SIG-M5 (cell line): ENCODE measurements around the gene MKKS.

Source experiments
- DNase-seq: peaks from one replicate; lab custom pipeline; 2025; lab: John Stamatoyannopoulos, UW

MKKS gene

DNA sequence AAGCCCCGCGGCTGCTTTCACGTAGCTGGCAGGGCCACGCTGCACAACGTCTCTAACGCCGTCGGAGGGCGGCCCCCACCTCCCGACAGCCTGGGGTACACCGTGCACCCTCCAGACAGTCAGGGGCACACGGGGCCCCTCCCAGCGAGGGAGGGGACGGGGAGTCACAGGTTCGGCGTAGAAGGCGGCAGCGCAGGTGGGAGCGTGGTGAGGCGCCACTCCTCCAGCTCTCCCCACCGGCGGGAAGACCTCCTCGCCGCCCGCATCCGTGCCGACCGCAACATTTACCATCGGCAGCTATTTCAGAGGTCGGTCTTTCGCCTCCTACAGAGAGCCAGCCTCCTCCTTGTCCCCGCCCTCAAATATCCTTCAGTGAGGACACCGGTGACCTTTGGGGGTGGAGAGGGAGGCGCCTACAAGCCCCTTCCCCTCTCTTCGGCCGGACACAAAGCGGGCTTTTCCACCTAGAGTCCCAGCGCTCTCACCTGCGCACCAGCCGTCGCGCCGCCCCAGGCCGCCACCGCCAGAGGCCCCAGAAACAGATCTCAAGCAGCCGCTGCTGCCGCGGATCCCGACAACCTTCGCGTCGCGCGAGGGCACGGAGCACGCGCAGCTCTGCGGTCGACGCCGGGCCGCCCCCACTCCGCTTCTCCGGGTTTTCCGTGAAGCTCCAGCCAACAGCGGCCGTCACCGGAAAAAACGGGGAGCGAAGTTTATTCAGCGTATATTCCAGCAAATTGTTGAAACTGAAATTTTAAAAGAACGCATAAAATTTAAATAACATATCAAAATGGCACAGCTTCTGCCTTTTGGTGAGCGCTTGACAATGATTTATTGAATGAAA, at the start of gene MKKS:
MKKS (minus strand) TSS at position 600 of the 844 bp plus-strand sequence. CDS start 20,708 bp downstream, outside the sequence.
- peak; percentile 21 for DNase-seq

DNA sequence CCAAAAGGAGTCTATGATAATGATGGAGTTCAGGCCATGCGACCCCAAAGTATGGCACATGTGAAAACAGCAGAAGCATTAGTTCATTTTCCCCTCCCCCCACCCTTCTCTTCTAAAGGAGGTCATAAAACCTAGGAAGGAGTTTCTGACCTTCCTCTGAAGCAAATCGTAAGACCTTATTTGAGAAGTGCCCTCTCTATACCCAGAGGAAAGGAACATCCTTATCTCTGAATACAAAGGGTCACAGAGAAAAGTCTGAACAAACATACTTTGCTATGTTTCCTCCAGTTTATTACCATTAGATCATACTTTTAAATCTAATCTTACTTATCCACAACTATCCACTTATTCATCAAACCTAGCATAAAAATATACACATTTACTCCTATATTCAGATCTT, 49.7 kb upstream of the MKKS start:
- no peak for DNase-seq

DNA sequence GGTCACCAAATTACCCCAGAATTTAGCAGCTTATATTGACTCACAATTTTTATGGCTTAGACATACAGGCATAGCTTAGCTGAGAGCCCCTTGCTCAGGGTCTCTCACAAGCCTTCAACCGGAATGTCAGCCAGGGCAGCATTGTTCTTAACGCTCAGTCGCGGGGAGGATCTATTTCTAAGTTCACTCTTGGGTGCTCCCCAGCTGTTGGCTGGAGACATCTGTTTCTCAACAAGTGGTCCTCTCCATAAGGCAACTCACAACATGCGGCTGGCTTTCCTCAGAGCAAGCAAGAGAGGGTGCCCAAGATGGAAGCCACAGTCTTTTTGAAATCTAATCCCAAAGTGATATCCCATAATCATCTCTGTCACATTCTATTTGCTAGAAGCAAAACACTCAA, 47.7 kb upstream of the MKKS start:
- DNase-seq: no peak

DNA sequence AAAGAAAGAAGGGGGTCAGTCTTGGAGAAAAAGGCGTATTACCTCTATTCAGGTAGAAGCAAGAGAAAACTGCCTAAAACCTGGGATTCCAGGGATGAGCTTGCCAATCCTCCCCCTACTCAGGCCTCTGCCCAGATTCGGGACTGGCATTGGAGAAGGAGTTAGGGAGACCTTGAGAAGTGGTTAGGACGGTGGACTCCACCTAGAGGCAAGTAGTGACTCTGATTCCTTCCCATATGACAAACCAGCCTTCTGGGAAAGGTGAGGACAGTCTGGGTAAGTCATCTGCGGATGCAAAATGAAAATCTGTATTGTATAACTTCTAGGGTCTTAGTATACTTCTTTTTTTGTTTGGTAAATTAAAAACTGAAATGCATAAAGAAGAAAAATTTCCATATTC, 44.9 kb upstream of the MKKS start:
- DNase-seq: no peak

DNA sequence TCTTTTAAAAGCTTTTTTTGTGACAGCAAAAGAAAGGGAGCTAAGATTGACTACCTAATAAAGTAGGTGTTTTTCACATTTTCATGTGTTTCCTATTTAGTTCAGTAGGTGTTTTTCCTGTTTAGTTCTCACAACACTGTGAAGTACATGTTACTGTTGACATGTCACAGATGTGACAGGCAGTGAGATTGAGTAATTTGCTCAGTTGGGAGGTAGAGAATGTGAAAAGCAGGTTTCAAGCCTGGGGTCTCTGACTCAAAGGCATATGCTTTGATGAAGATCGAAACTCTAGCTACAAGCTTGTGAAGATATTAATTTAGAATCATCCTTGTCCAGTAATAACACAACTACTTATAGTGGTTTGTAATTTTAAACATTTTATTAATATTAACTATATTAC, 44.2 kb upstream of the MKKS start:
- DNase-seq: no peak

DNA sequence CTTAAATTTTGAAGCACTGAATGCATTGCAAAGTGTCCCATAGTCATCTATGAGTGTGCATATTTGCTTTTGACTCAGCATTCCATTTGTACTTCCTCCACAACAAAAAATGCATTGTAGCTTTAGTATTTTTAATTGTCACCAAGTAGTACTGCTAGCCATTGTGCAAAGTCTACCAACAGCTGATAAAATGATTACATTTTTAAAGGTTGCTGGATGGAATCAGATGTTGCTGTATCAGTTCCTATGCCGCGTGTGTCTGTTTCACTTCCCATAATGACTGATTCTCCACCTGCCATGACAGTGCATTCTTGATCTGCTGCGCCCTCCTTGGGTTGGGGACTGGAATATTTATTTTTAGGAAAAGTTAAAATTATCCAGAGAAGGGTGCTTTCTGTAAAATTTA, 42.3 kb upstream of the MKKS start:
- peak; percentile 49 for DNase-seq

DNA sequence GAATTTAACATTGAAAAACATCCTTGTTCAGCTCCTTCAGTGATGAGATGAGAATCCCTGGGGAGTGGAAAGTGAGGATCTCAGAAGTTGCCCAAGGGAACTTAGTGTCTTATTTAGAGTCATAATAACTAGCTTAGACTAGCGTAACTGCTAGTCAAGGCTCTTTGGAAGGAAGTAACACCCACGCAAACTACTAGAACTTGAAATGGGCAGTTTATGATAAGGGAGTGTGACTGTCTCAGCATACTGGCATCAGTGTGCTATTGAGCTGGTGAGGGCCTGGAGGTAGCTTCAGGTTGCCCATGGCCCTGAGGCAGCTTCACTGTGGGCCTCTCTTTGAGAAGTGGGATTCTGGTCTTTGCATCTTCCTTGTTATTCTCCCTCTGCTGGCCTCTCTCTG, 41.2 kb upstream of the MKKS start:
- DNase-seq: no peak

DNA sequence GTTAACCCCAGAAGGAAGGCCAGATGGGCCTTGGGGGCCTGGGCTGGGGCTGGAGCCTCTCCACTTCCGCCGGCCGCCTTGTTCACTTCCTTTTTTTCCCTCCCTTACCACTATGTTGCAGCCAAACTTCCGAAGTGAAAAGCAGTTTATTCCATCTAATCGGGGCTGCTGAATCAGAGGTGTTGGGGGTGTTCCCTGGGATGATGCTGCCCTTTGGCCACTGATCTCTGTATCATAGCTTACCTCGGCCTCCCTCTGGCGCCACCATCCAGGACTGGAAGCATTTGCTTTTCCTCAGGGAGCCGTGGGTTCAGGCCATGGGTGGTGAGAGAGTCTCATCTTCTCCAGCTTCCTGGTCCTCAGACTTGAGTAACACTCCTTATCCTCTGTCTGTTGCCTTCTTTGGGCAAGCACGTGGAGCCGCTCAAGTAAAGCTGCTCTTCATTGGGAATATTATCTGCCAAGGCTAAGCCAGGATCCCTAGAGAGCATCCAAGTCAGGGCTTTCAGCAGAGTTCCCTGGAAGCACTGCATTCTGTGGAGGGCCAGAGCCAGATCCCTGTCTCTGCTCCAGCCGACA, 40.7 kb upstream of the MKKS start:
- no peak for DNase-seq

DNA sequence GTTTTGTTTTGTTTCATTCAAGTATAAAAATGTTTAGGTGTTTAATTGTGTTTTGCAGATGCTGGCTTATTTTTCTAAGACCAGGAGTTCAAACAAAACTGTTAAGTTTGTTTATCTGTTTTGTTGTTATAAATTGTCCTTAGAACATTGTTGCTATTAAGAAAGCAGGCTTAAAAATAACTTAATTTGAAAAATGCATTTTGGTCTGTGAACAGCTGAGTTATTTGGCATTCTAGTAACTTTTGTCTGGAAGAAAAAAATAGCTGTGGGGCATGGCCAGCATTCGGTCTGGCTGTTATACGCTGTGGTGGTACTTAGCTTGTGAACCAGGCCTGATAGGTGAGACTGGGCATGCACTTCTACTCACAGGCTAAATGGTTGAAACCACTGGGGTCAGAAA, 38.8 kb upstream of the MKKS start:
- DNase-seq: no peak

DNA sequence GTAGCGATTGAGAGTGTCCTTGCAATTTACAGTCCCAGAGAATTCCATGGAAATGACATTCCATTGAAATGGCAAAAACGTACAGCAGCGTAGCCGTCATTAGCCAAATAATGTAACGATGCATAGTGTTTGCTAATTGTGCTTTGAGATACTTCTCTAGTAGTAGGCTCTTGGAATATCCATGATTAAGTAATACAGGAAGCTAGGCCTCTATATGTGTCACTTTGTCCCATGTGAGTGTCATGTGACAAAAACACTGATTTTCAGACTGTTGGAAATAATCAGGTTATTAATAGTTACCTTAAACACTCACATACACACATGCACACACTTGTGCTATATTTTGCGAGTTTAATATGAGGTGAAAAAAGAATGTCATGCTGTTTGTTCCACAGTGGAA, 36.3 kb upstream of the MKKS start:
- no peak for DNase-seq

DNA sequence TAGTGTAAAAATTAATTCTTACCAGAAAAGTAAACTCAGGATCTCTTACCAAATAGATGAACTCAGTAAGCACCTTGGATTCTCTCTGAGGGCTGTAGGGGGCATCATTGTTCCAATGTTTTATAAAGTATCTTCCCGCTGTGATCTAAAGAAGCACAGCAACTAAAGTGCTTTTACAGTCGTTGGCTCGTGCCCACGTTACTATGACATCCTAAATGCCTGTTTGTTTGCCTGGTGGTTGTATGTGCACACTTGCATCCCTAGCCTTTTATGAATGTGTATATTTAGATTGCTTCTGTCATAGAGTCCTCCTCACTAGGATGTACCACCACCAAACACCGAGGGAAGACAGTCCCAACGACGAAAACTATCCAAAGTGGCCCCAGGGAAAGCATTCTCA, 35.6 kb upstream of the MKKS start:
- no peak for DNase-seq

DNA sequence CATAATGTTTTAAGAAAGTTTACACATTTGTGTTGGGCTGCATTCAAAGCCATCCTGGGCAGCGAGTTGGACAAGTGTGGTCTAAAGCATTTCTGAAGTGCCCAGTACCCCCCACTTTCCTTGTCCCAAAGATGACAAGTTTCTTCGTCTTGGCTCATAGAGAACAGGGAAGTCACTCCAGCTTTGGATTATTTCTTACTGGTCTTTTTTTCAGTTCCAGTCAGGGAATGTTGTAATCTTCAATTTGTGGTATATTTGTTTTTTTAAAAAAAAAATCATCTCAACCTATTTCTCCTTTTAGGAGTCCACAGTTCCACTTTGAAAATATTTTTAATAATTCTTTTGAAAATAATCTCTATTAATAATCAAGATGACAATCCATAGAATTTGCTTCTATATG, 35.0 kb upstream of the MKKS start:
- DNase-seq: no peak

DNA sequence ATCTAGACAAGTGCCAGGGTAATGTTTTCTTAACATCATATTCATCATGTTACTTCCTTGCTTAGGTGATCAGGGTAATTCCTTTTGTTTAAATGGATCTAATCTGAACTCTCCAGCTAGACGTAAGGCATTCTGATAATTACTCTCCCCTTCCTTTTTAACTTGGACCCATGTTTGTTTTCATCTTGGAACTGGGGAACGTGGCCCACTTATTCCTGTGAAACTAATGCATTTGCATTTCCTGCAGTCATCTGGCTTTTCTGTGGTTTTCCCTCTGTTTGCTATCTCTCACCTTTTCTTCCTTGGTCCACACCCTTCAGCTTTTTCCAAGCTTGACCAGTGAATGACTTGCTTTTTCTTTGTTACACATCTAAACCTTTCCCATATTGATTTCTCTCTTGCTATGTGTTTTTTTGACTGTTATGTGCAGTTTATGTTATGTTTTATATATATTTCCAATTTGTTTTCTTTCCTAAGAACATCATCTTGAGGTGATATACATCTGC, 34.4 kb upstream of the MKKS start:
- no peak for DNase-seq

DNA sequence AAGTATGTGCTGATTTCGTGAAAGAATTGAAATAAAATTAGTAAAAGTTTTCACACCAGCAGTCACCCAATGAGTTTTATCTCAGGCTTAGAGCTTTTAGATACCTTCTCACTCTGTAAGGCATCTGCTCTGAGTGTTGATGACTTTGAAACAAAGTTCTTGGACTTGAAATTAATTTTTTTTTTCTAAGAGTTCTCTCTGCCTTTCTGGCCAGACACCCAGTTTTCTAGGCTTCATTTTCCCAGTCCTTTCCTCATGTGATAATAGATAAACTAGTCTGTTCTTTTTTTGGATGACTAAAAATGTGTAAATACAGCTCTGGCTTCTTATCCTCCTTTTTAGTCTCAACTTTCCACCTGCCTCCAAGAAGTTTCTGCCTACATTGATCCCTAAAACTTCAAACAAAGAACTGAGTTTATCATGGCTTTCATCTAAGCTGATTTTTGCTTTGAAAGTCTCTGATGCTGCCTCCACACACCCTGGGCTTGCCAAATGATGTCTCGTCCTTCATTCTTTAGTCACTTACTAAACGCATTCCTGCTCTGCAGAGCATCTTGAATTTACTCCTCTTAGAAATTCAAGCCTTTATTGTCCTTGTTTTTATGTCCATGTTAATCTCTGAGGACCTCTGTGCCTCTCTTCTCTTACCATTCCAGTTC, 33.8 kb upstream of the MKKS start:
- no peak for DNase-seq

DNA sequence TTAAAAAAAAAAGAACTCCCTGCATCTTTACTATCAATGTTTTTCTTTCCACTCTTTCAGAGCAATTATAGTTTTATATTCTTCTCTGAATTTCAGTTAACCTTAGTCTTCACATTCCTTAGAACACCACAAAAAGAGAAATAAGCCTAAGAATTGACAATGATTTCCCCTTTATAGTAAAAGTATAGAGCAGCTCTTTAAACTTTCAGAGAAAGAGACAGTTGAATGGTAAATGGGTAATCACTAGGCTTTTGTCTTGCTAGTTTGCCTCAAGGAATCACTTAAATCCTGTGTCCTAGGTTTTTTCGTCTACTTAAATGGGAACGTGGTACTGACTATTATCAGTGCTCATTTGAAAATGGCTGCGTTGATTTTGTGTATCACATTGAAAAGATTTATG, 32.8 kb upstream of the MKKS start:
- no peak for DNase-seq

DNA sequence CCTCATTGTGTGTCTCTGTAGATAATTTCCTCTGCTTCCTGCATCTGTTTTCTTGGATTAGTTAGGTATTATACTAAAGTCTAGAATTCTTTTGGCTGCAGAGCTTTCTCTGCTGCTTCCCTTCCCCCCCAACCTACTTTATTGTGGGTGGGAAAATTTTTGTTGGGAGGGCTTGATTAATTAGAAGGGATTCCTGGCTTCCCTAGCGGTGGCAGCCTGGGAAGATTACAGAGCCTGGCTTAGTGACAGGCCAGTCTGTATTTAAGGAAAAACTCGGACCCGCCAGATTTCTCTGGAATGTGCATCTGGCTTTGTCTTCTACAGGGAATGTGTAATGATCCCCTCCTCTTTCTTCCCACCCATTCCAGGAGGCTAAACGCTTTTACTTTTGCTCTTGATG, 32.3 kb upstream of the MKKS start:
- DNase-seq: no peak

DNA sequence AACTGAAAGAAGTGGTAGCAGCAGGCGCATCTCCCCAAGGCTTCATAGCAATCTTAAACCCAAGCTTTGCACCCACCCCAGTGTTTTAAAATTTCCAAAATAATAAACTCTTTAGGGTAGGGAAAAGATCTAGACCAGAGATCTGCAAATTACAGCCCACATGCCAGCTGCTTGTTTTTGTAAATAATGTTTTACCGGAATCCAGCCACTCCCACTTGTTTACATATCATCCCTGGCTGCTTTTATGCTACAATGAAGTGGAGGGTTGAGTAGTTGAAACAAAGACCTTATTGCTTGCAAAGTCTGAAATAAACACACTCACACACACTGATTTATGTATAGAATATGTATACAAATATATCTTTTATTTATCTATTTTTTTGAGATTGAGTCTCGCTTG, 31.1 kb upstream of the MKKS start:
- DNase-seq: no peak

DNA sequence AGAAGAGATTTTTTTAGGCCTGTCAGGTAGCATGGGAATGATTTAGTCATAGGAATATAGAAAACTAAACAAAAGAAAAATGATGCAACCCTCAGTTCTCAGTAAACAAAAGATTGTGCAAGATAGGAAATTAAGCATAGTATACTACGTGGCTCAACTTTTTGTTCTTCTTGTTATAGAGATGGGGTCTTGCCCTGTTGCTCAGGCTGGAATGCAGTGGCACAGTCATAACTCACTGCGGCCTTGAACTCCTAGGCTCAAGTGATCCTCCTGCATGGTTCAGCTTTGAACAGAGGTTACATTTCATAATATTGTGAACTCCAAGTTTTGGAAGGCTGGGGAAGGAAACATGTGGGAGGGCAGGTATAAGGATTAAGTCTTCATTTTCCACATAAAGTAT, 29.6 kb upstream of the MKKS start:
- no peak for DNase-seq

DNA sequence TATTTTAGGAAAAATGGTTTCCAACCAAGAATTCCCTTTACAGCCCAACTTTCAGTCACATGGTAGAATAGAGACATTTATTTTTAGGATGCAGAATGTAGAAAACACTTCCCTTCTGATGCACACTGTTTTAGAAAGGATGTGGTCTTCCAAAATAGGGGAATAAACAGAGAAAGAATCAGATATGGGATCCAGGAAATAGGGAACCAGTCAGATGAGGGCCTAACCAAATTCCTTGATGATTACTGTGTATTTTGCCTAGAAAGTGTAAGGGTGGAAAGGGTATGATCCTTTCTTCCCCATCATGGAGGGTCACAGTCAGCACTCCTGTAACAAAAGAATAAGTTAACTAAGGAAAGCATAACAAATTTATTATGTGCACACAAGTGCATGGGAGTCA, 28.5 kb upstream of the MKKS start:
- DNase-seq: no peak

DNA sequence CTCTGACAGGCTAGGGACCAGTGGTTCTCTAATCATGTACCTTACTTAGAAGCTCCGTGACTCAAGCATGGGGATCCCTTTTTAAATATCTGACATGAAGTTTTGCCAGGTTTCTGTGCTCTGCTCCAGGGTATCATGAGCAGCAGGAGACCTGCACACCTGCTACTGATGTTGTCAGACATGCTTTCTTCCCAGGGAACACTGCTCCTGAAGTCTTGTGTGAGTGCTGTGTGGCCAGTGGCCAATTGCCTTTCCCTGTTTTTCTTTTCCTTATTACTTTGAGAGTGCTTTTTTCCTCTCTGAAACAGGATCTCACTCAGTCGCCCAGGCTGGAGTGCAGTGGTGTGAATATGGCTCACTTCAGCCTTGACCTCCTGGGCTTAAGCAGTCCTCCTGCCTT, 27.5 kb upstream of the MKKS start:
- no peak for DNase-seq

DNA sequence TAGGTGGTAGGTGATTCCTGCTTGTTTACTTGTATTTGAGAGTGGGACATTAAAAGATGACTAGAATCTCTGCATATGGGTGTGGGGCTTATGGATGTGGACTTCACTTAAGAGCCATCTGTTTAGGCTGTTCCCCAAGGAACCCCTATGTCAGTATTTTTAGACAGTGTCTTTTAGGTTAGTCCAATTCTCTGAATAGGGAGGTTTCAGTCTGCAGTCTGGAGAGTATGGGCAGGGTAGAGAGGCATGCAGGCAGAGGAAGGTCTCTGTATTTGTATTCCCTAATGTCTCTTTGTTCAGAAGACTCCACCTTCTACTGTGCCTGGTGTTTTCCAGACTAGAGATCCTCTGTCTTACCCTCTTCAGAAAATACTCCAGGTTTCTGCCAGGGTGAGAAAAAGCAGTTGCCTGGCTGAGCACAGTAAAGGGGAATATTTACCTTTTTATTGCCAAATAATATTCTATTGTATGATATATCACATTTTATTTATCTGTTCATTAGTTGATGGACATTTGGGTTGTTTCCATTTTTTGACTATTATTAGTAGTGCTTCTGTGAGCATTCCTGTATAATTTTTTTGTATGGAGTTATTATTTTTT, 20.2 kb upstream of the MKKS start:
- DNase-seq: no peak

DNA sequence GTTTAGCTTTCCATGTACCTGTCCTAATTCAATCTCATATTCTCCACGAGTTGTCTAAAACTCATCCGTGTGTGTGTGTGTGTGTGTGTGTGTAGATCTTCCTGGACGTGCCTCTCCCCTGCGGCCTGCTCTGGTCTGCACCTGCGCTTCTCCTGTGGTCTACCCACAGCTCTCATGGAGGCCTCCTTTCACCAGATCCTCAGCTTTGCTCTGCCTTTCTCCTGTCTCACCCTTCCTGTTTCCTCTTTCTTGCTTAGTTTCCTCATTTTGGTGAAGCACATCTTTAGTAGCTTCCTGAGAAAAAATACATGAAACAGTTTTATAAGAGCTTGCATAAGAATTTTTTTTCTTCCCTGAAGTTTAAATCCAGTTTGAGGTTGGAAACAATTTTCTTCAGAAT, 19.2 kb upstream of the MKKS start:
- peak; percentile 95 for DNase-seq

DNA sequence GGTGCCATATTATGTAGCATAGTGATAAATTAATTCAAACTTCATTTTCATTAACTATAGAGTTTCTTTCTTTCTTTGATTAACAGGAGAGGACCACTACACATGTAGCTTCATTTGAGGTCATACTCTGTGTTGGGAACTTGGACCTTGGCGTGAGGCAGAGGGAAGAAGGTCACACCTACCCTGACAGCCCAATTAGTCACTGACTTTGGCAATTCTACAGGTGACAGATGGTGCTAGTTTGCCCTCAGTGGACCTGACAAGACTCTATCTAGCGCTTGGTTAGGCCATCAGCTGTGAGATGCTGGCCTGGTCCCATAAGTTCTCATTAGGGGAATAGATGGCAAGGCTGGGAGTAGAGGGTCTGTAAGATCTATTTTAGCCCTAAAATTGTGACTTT, 15.2 kb upstream of the MKKS start:
- no peak for DNase-seq
